ENCODE results near the gene ZNF18. TPM values are rescaled to one million over a fixed set of nuclear protein-coding genes. Genes with fewer than 3 reads are reported as not detected.

The ZNF18 gene
- total and polyA plus RNA-seq, 2 experiments from 2014 or later: 9.9 to 10.7 TPM

- Histone ChIP-seq H3K4me1 (ENCODE audit: low read depth) (peaks cover 2% of the 10 kb centered on the region), H3K9me3 (ENCODE audit: low read depth) (no peaks in the 10 kb centered on the region), H3K4me3 (peak overlapping the region; percentile 89), H3K27ac (no peak overlapping the region), H3K27me3 (peaks cover 8% of the 10 kb centered on the region), H3K36me3 (no peaks in the 10 kb centered on the region)
- no peak for TF ChIP-seq CTCF (IDR thresholded peaks at IDR 0.05; ENCODE audit: low read depth, low read length)
- DNase-seq (ENCODE audit: low read depth in 1 of 2, low spot score in 1 of 2): no peak
Observed at GRCh38 chr17:12022310-12022709, 25.0 kb upstream of the ZNF18 start.

GRCh38 chr17:12021623-12022140, 24.4 kb upstream of the ZNF18 start:
- no peak for TF ChIP-seq CTCF (IDR thresholded peaks at IDR 0.05; ENCODE audit: low read depth, low read length)
- Histone ChIP-seq H3K4me1 (ENCODE audit: low read depth) (peaks cover 2% of the 10 kb centered on the region), H3K27me3 (peaks cover 8% of the 10 kb centered on the region), H3K4me3 (peak overlapping the region; percentile 89), H3K9me3 (ENCODE audit: low read depth) (no peaks in the 10 kb centered on the region), H3K27ac (peak overlapping the region; percentile 100), H3K36me3 (no peaks in the 10 kb centered on the region)
- peak in 1 of 2 donors; percentile 3 for DNase-seq (ENCODE audit: low read depth in 1 of 2, low spot score in 1 of 2)

- no peak for TF ChIP-seq CTCF (IDR thresholded peaks at IDR 0.05; ENCODE audit: low read depth, low read length)
- Histone ChIP-seq H3K4me3 (peak within 1 kb of the TSS; percentile 89), H3K27me3 (peaks cover 8% of the 10 kb centered on the region), H3K36me3 (no peaks in the 10 kb centered on the region), H3K27ac (peak within 1 kb of the TSS; percentile 100), H3K4me1 (ENCODE audit: low read depth) (peaks cover 2% of the 10 kb centered on the region), H3K9me3 (ENCODE audit: low read depth) (no peaks in the 10 kb centered on the region)
- DNase-seq (ENCODE audit: low read depth in 1 of 2, low spot score in 1 of 2): peak; percentile 93
Observed at GRCh38 chr17:12020642-12021622, 23.7 kb upstream of the ZNF18 start, which contains the start of gene MAP2K4. Gene MAP2K4 (plus strand): TSS chr17:12020877. CDS start chr17:12020887, 10 bp downstream.

GRCh38 chr17:12007466-12007865, 10.2 kb upstream of the ZNF18 start:
- TF ChIP-seq CTCF (IDR thresholded peaks at IDR 0.05; ENCODE audit: low read depth, low read length): no peak
- Histone ChIP-seq H3K4me3 (no peak overlapping the region), H3K36me3 (no peaks in the 10 kb centered on the region)

GRCh38 chr17:11999696-12000095, 2.4 kb upstream of the ZNF18 start:
- Histone ChIP-seq H3K4me3 (no peak overlapping the region), H3K27ac (no peak overlapping the region), H3K36me3 (no peaks in the 10 kb centered on the region), H3K27me3 (no peaks in the 10 kb centered on the region), H3K9me3 (ENCODE audit: low read depth) (no peaks in the 10 kb centered on the region), H3K4me1 (ENCODE audit: low read depth) (peaks cover 5% of the 10 kb centered on the region)
- TF ChIP-seq CTCF (IDR thresholded peaks at IDR 0.05; ENCODE audit: low read depth, low read length): no peak
- peak in 1 of 2 donors; percentile 38 for DNase-seq (ENCODE audit: low read depth in 1 of 2, low spot score in 1 of 2)

More at GRCh38 chr17:12007466-12007865, 10.2 kb upstream of the ZNF18 start:
- DNase-seq (ENCODE audit: low read depth in 1 of 2, low spot score in 1 of 2): no peak
- no peak overlapping the region for H3K27ac ChIP-seq
- no peaks in the 10 kb centered on the region for H3K9me3 ChIP-seq (ENCODE audit: low read depth)
- no peaks in the 10 kb centered on the region for H3K27me3 ChIP-seq
- no peaks in the 10 kb centered on the region for H3K4me1 ChIP-seq (ENCODE audit: low read depth)
